ENCODE data around the gene MGLL. TPM values are rescaled to one million over a fixed set of nuclear protein-coding genes. Genes with fewer than 3 reads are reported as not detected.

Gene MGLL
- total RNA-seq, 1 donor from 2014 or later = 27.3 TPM

- H3K27me3 ChIP-seq (ENCODE audit: insufficient read depth, low read length) = no peaks in the 10 kb centered on the region
- H4K20me1 ChIP-seq (ENCODE audit: insufficient read depth, low read length) = no peaks in the 10 kb centered on the region
- no peaks in the 10 kb centered on the region for H3K9me3 ChIP-seq (ENCODE audit: insufficient read depth, low read depth, low read length)
- Mint-ChIP-seq H3K27ac (ENCODE audit: unreplicated experiment) (no peak overlapping the region), H3K4me3 (ENCODE audit: unreplicated experiment) (no peak overlapping the region), H3K9me3 (ENCODE audit: unreplicated experiment) (no peaks in the 10 kb centered on the region), H3K4me1 (ENCODE audit: low read depth, unreplicated experiment) (peaks cover 11% of the 10 kb centered on the region), H3K27me3 (ENCODE audit: low read depth, unreplicated experiment) (no peaks in the 10 kb centered on the region), H3K36me3 (ENCODE audit: low read depth, unreplicated experiment) (no peaks in the 10 kb centered on the region)
- TF ChIP-seq EZH2 (IDR thresholded peaks at IDR 0.05; ENCODE audit: insufficient read depth, low read length) (no peak), CTCF (IDR thresholded peaks at IDR 0.05; ENCODE audit: insufficient read depth, low read depth, low read length) (no peak)
- H3K4me2 ChIP-seq (ENCODE audit: low read length) = no peak overlapping the region
- no peaks in the 10 kb centered on the region for H3K79me2 ChIP-seq (ENCODE audit: insufficient read depth, low read length)
- no peak overlapping the region for H2AFZ ChIP-seq (ENCODE audit: low read depth, low read length)
- H3K9ac ChIP-seq (ENCODE audit: low read length) = no peak overlapping the region
- DNase-seq (ENCODE audit: low read depth) (no peak), FAIRE-seq (no peak)
- no peak overlapping the region for H3K27ac ChIP-seq (ENCODE audit: low read depth, low read length)
- no peak overlapping the region for H3K4me3 ChIP-seq (ENCODE audit: insufficient read depth, low read depth, low read length)
- peaks cover 16% of the 10 kb centered on the region for H3K4me1 ChIP-seq (ENCODE audit: insufficient read depth, low read length)
- H3K36me3 ChIP-seq (ENCODE audit: insufficient read depth, low read length) = no peaks in the 10 kb centered on the region
These were observed 37.2 kb downstream of the MGLL start for GRCh38 chr3:127784865-127785710.

GRCh38 chr3:127784283-127784682 is 38.0 kb downstream of the MGLL start:
- no peaks in the 10 kb centered on the region for H3K36me3 ChIP-seq (ENCODE audit: insufficient read depth, low read length)
- no peak overlapping the region for H3K9ac ChIP-seq (ENCODE audit: low read length)
- no peaks in the 10 kb centered on the region for H3K9me3 Mint-ChIP-seq (ENCODE audit: unreplicated experiment)
- no peak overlapping the region for H3K4me3 Mint-ChIP-seq (ENCODE audit: unreplicated experiment)
- H3K4me3 ChIP-seq (ENCODE audit: insufficient read depth, low read depth, low read length) = no peak overlapping the region
- peaks cover 20% of the 10 kb centered on the region for H3K4me1 ChIP-seq (ENCODE audit: insufficient read depth, low read length)
- H3K4me1 Mint-ChIP-seq (ENCODE audit: low read depth, unreplicated experiment) = peaks cover 13% of the 10 kb centered on the region
- no peaks in the 10 kb centered on the region for H3K79me2 ChIP-seq (ENCODE audit: insufficient read depth, low read length)
- no peak overlapping the region for H3K27ac Mint-ChIP-seq (ENCODE audit: unreplicated experiment)
- no peaks in the 10 kb centered on the region for H3K27me3 Mint-ChIP-seq (ENCODE audit: low read depth, unreplicated experiment)
- no peaks in the 10 kb centered on the region for H3K27me3 ChIP-seq (ENCODE audit: insufficient read depth, low read length)
- H3K27ac ChIP-seq (ENCODE audit: low read depth, low read length) = no peak overlapping the region
- H3K36me3 Mint-ChIP-seq (ENCODE audit: low read depth, unreplicated experiment) = peaks cover 3% of the 10 kb centered on the region
- H3K4me2 ChIP-seq (ENCODE audit: low read length) = no peak overlapping the region
- no peaks in the 10 kb centered on the region for H3K9me3 ChIP-seq (ENCODE audit: insufficient read depth, low read depth, low read length)
- H2AFZ ChIP-seq (ENCODE audit: low read depth, low read length) = no peak overlapping the region
- DNase-seq (ENCODE audit: low read depth) (no peak), FAIRE-seq (no peak)
- no peak for TF ChIP-seq CTCF (IDR thresholded peaks at IDR 0.05; ENCODE audit: insufficient read depth, low read depth, low read length)
- TF ChIP-seq EZH2 (IDR thresholded peaks at IDR 0.05; ENCODE audit: insufficient read depth, low read length) = no peak
- H4K20me1 ChIP-seq (ENCODE audit: insufficient read depth, low read length) = no peaks in the 10 kb centered on the region

- FAIRE-seq (no peak), DNase-seq (ENCODE audit: low read depth) (no peak)
- TF ChIP-seq CTCF (IDR thresholded peaks at IDR 0.05; ENCODE audit: insufficient read depth, low read depth, low read length) = no peak
- TF ChIP-seq EZH2 (IDR thresholded peaks at IDR 0.05; ENCODE audit: insufficient read depth, low read length) = no peak
- no peak overlapping the region for H3K27ac ChIP-seq (ENCODE audit: low read depth, low read length)
- no peak overlapping the region for H3K4me2 ChIP-seq (ENCODE audit: low read length)
- H3K27me3 ChIP-seq (ENCODE audit: insufficient read depth, low read length) = no peaks in the 10 kb centered on the region
- Mint-ChIP-seq H3K27ac (ENCODE audit: unreplicated experiment) (no peak overlapping the region), H3K9me3 (ENCODE audit: unreplicated experiment) (no peaks in the 10 kb centered on the region), H3K27me3 (ENCODE audit: low read depth, unreplicated experiment) (no peaks in the 10 kb centered on the region), H3K36me3 (ENCODE audit: low read depth, unreplicated experiment) (peaks cover 3% of the 10 kb centered on the region), H3K4me3 (ENCODE audit: unreplicated experiment) (no peak overlapping the region), H3K4me1 (ENCODE audit: low read depth, unreplicated experiment) (peaks cover 13% of the 10 kb centered on the region)
- no peak overlapping the region for H2AFZ ChIP-seq (ENCODE audit: low read depth, low read length)
- no peaks in the 10 kb centered on the region for H4K20me1 ChIP-seq (ENCODE audit: insufficient read depth, low read length)
- H3K36me3 ChIP-seq (ENCODE audit: insufficient read depth, low read length) = no peaks in the 10 kb centered on the region
- H3K4me1 ChIP-seq (ENCODE audit: insufficient read depth, low read length) = peaks cover 20% of the 10 kb centered on the region
- no peak overlapping the region for H3K9ac ChIP-seq (ENCODE audit: low read length)
- H3K4me3 ChIP-seq (ENCODE audit: insufficient read depth, low read depth, low read length) = no peak overlapping the region
- H3K9me3 ChIP-seq (ENCODE audit: insufficient read depth, low read depth, low read length) = no peaks in the 10 kb centered on the region
- no peaks in the 10 kb centered on the region for H3K79me2 ChIP-seq (ENCODE audit: insufficient read depth, low read length)
These were observed 38.6 kb downstream of the MGLL start for GRCh38 chr3:127783642-127784160.
